Measurements from ENCODE around the gene FNDC3B.

FNDC3B gene

GRCh38 chr3:172031996-172032395 lies 7.4 kb upstream of the FNDC3B start:
- DNase-seq (ENCODE audit: low spot score), result no peak
- Histone ChIP-seq H3K27ac (no peak overlapping the region), H3K4me3 (no peak overlapping the region)
- TF ChIP-seq, protein P1, sequence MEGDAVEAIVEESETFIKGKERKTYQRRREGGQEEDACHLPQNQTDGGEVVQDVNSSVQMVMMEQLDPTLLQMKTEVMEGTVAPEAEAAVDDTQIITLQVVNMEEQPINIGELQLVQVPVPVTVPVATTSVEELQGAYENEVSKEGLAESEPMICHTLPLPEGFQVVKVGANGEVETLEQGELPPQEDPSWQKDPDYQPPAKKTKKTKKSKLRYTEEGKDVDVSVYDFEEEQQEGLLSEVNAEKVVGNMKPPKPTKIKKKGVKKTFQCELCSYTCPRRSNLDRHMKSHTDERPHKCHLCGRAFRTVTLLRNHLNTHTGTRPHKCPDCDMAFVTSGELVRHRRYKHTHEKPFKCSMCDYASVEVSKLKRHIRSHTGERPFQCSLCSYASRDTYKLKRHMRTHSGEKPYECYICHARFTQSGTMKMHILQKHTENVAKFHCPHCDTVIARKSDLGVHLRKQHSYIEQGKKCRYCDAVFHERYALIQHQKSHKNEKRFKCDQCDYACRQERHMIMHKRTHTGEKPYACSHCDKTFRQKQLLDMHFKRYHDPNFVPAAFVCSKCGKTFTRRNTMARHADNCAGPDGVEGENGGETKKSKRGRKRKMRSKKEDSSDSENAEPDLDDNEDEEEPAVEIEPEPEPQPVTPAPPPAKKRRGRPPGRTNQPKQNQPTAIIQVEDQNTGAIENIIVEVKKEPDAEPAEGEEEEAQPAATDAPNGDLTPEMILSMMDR (IDR thresholded peaks at IDR 0.05), result no peak

- DNase-seq (ENCODE audit: low spot score), result no peak
- Histone ChIP-seq H3K27ac (no peak overlapping the region), H3K4me3 (no peak overlapping the region)
- TF ChIP-seq, protein P1 (IDR thresholded peaks at IDR 0.05), result no peak
These were observed 6.0 kb upstream of the FNDC3B start for GRCh38 chr3:172033396-172033795.

DNA sequence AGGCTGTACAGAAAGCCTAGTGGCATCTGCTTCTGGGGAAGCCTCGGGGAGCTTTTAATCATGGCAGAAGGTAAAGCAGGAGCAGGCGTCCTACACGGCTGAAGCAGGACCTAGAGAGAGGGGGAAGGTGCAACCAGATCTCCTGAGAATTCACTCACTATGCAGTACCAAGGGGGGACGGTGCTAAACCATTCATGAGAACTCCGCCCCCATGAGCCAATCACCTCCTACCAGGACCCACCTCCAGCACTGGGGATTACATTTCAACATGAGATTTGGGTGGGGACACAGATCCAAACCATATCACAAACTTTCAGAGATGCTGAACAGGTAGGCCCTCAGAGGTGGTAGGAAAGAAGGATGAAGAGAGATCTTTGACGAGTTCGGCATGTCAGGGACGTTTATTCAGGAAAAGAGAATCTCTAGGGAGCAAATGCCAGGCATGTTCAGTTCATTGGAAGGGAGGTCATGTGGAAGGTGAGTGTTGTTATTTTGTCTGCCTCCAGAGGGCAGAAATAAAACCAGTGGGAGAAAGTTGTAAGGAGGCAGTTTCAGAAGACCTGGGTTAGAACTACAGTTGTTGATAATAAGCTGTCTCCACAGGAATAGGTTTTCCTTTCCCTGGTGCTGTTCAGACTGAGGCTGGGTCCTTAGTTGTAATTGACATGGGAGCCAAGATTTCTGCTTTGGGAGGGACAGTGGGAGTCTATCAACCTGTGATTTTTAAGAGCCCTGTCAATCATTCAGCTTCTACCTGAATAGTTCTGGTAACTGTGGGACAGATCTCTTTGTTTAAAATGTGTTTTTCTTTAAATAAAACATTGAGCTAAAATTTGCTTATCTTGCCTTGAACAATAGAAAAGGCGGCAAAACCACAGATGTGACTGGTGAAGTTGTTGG lies 4.3 kb upstream of the FNDC3B start:
- H3K4me3 ChIP-seq, result no peak overlapping the region
- no peak for DNase-seq (ENCODE audit: low spot score)
- TF ChIP-seq, protein P1 (IDR thresholded peaks at IDR 0.05), result no peak

DNA sequence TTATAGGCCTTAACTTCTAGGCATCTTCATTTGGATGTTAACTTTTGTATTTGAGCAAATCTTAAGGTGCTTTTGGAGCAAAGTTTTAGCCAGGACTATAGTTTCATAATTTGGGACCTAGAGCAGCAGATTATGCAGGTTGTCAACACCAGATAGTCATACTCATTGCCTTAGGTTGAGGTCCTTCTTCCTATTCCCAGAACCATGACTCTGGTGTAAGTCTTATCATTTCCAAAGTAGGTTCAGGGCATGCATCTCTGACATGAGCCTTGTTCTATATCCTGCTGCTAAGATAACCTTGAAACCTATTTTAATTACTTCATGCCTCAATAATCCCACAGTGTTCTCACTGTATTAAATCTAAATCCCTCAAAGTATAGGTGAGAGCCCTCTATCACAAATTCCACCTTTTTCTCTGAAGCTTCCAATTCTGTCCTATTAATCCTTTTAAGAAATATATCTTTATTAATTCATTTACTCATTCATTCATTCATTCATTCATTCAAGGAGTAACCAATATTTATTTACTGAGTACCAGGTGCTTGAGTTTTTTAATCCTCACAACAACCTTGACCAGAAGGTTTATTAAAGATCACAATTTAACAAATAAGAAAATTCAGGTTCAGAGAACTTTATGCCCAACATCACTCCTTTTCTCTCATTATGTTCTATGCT lies 2.7 kb upstream of the FNDC3B start:
- H3K27ac ChIP-seq, result no peak overlapping the region
- TF ChIP-seq, protein P1 (IDR thresholded peaks at IDR 0.05), result no peak
- H3K4me3 ChIP-seq, result no peak overlapping the region
- no peak for DNase-seq (ENCODE audit: low spot score)

More for the DNA sequence above, 4.3 kb upstream of the FNDC3B start:
- H3K27ac ChIP-seq, result no peak overlapping the region

- Histone ChIP-seq H3K4me3 (peak overlapping the region; percentile 86), H3K27ac (peak overlapping the region; percentile 98 to 100)
- no peak for DNase-seq (ENCODE audit: low spot score)
- TF ChIP-seq, protein P1 (IDR thresholded peaks at IDR 0.05), result no peak
These were observed 461 bp upstream of the FNDC3B start for GRCh38 chr3:172038798-172039435.

- TF ChIP-seq, protein P1 (IDR thresholded peaks at IDR 0.05), result no peak
- peak overlapping the region; percentile 86 for H3K4me3 ChIP-seq
- peak overlapping the region; percentile 98 to 100 for H3K27ac ChIP-seq
- peak; percentile 93 for DNase-seq (ENCODE audit: low spot score)
These were observed 951 bp downstream of the FNDC3B start for GRCh38 chr3:172040078-172040980.

Measured in coronary artery (tissue), 2 donors.